Measurements from ENCODE around the gene NT5C3A.
"Not testable (repeated sequence)": the region's sequence is repeated elsewhere in the genome, so short reads cannot be mapped to it uniquely, and the experiment has no call there.

GRCh38 chr7:32991068-32991585, 71.4 kb downstream of the NT5C3A start:
- TF ChIP-seq CTCF (conservative IDR thresholded peaks at IDR 0.05; ENCODE audit: low read depth, low read length); EZH2 (IDR thresholded peaks at IDR 0.05; ENCODE audit: low read length, unreplicated experiment): not testable (repeated sequence)
